Esophagus squamous epithelium (tissue), 4 donors: Measurements from ENCODE around the gene NPM3.

ENCODE experiments used
- CTCF ChIP-seq, 6 experiments: fragments of 450-650 bp in 4 of 6; fragments of 200-600 bp in 2 of 6; sonication (generic) in 2 of 6; IDR thresholded peaks; one replicate each; pipeline ENCODE4 v1.5.1; 2016 to 2019; ENCODE audit warnings: antibody characterized with exemption in 6 of 6, mild to moderate bottlenecking in 4 of 6, moderate library complexity in 4 of 6
- POLR2A ChIP-seq, 4 donors: fragments of 450-650 bp; IDR thresholded peaks; one replicate each; pipeline ENCODE4 v1.6.1; 2017; ENCODE audit warnings: antibody characterized with exemption in 4 of 4, mild to moderate bottlenecking in 4 of 4, moderate library complexity in 3 of 4

DNA sequence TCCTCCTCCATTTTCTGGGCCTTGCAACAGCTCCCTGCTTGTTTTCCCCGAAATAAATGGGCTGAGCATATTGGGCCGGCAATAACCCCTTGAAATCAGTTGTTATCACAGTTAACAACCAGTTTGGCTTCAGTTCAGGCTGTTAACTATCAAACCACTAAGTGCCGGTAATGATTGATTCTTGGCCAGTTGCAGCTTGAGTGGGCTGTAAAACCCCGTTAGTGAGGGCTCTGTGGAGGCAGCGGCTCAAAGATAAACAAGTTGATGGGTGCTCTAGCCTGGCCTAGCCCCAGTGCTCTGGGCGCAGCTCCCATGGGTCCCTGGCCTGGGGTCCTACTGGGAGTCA lies 15.7 kb downstream of the NPM3 start:
- TF ChIP-seq CTCF (IDR thresholded peaks at IDR 0.05), result no peak
- no peak for TF ChIP-seq POLR2A (IDR thresholded peaks at IDR 0.05)
